ENCODE results near the gene ZNF507.

GRCh38 chr19:32406161-32407003 lies 61.0 kb downstream of the ZNF507 start:
- TF ChIP-seq CTCF (conservative IDR thresholded peaks at IDR 0.05; ENCODE audit: low read length) (no peak), EZH2phosphoT487 (IDR thresholded peaks at IDR 0.05; ENCODE audit: borderline replicate concordance, low read depth, low read length) (no peak)

All from OCI-LY7 (cell line).